GM18526 (cell line): ENCODE data around the gene SMDT1.
"Not testable (repeated sequence)": the region's sequence is repeated elsewhere in the genome, so short reads cannot be mapped to it uniquely, and the experiment has no call there.

Experiments used
- POLR2A ChIP-seq: IDR thresholded peaks from 3 replicates; pipeline ENCODE4 v1.6.1; 2011; ENCODE audit not compliant: insufficient read length; ENCODE audit errors: extremely low read depth

The SMDT1 gene

GRCh38 chr22:42078469-42079318, 806 bp upstream of the SMDT1 start:
- TF ChIP-seq POLR2A: no peak

- TF ChIP-seq POLR2A: no peak
Observed at GRCh38 chr22:42080287-42080686, 787 bp downstream of the SMDT1 start.

- TF ChIP-seq POLR2A: no peak
Observed at GRCh38 chr22:42083119-42083518, 3.6 kb downstream of the SMDT1 start.

- TF ChIP-seq POLR2A: no peak
Observed at GRCh38 chr22:42084874-42085273, 5.4 kb downstream of the SMDT1 start.

- TF ChIP-seq POLR2A: no peak
Observed at GRCh38 chr22:42086051-42086450, 6.6 kb downstream of the SMDT1 start.

- peak; percentile 90 for TF ChIP-seq POLR2A
Observed at GRCh38 chr22:42090596-42091454, 11.3 kb downstream of the SMDT1 start, which contains the start of gene NDUFA6. Gene NDUFA6 (minus strand): TSS chr22:42090772. CDS start chr22:42090744, 28 bp downstream.

GRCh38 chr22:42091455-42091782, 11.9 kb downstream of the SMDT1 start:
- TF ChIP-seq POLR2A: no peak

- TF ChIP-seq POLR2A: no peak
Observed at GRCh38 chr22:42101199-42101598, 21.7 kb downstream of the SMDT1 start.

GRCh38 chr22:42108848-42109247, 29.3 kb downstream of the SMDT1 start:
- no peak for TF ChIP-seq POLR2A

- no peak for TF ChIP-seq POLR2A
Observed at GRCh38 chr22:42111798-42112197, 32.3 kb downstream of the SMDT1 start.

- TF ChIP-seq POLR2A: no peak
Observed at GRCh38 chr22:42114721-42115120, 35.2 kb downstream of the SMDT1 start.

- no peak for TF ChIP-seq POLR2A
Observed at GRCh38 chr22:42116848-42117424, 37.4 kb downstream of the SMDT1 start.

GRCh38 chr22:42127606-42128005, 48.1 kb downstream of the SMDT1 start:
- TF ChIP-seq POLR2A: no peak

GRCh38 chr22:42130639-42131431, 51.3 kb downstream of the SMDT1 start, which contains the start of gene CYP2D6:
Gene CYP2D6 (minus strand): TSS chr22:42130810. CDS start chr22:42130791, 19 bp downstream.
- not testable (repeated sequence) for TF ChIP-seq POLR2A

GRCh38 chr22:42131562-42131961, 52.1 kb downstream of the SMDT1 start:
- no peak for TF ChIP-seq POLR2A
